Chondrocyte (in vitro differentiated cells): ENCODE results near the gene CCDC136. TPM values are rescaled to one million over a fixed set of nuclear protein-coding genes. Genes with fewer than 3 reads are reported as not detected.

Source experiments
- DNase-seq: peaks from one replicate; pipeline ENCODE4 v3.0.0; 2021; ENCODE audit warnings: mixed read lengths, low spot score
- H3K27ac Mint-ChIP-seq: one replicate; pipeline ENCODE4 v1.8.0; 2021; ENCODE audit warnings: mild to moderate bottlenecking, moderate library complexity, mixed read lengths; ENCODE audit not compliant: unreplicated experiment
- H3K27me3 Mint-ChIP-seq: 2 replicates; pipeline ENCODE4 v1.8.0; 2021; ENCODE audit warnings: low read depth, mixed read lengths
- H3K36me3 Mint-ChIP-seq: 2 replicates; pipeline ENCODE4 v1.8.0; 2021; ENCODE audit warnings: low read depth, mixed read lengths
- H3K4me1 Mint-ChIP-seq: 2 replicates; pipeline ENCODE4 v1.8.0; 2021; ENCODE audit warnings: low read depth, mild to moderate bottlenecking, mixed read lengths
- H3K4me3 Mint-ChIP-seq: one replicate; pipeline ENCODE4 v1.8.0; 2021; ENCODE audit warnings: mild to moderate bottlenecking, moderate library complexity, mixed read lengths; ENCODE audit not compliant: unreplicated experiment
- H3K9me3 Mint-ChIP-seq: 2 replicates; pipeline ENCODE4 v1.8.0; 2021; ENCODE audit warnings: low read depth, mixed read lengths
- CTCF ChIP-seq: fragments of 200-600 bp; sonication (generic); IDR thresholded peaks from 2 replicates; pipeline ENCODE4 v1.5.0; 2021; ENCODE audit warnings: antibody characterized with exemption, mild to moderate bottlenecking, moderate library complexity
- total RNA-seq: library from RNA; stranded (reverse); gene quantifications from 3 replicates; pipeline ENCODE4 v1.2.1, GENCODE V29; 2021

Gene CCDC136
- total RNA-seq, 1 donor from 2014 or later = 8.5 TPM

GRCh38 chr7:128826512-128826911 is 34.7 kb downstream of the CCDC136 start:
- Mint-ChIP-seq H3K4me1 (peaks cover 38% of the 10 kb centered on the region), H3K27me3 (no peaks in the 10 kb centered on the region), H3K36me3 (no peaks in the 10 kb centered on the region), H3K27ac (peak overlapping the region; percentile 98), H3K4me3 (no peak overlapping the region), H3K9me3 (no peaks in the 10 kb centered on the region)
- no peak for TF ChIP-seq CTCF
- DNase-seq = no peak

GRCh38 chr7:128826916-128827247 is 35.1 kb downstream of the CCDC136 start:
- DNase-seq = no peak
- no peak for TF ChIP-seq CTCF
- H3K9me3 Mint-ChIP-seq = no peaks in the 10 kb centered on the region
- H3K36me3 Mint-ChIP-seq = no peaks in the 10 kb centered on the region
- no peak overlapping the region for H3K4me3 Mint-ChIP-seq
- no peaks in the 10 kb centered on the region for H3K27me3 Mint-ChIP-seq
- H3K4me1 Mint-ChIP-seq = peaks cover 42% of the 10 kb centered on the region
- peak overlapping the region; percentile 98 for H3K27ac Mint-ChIP-seq

DNA sequence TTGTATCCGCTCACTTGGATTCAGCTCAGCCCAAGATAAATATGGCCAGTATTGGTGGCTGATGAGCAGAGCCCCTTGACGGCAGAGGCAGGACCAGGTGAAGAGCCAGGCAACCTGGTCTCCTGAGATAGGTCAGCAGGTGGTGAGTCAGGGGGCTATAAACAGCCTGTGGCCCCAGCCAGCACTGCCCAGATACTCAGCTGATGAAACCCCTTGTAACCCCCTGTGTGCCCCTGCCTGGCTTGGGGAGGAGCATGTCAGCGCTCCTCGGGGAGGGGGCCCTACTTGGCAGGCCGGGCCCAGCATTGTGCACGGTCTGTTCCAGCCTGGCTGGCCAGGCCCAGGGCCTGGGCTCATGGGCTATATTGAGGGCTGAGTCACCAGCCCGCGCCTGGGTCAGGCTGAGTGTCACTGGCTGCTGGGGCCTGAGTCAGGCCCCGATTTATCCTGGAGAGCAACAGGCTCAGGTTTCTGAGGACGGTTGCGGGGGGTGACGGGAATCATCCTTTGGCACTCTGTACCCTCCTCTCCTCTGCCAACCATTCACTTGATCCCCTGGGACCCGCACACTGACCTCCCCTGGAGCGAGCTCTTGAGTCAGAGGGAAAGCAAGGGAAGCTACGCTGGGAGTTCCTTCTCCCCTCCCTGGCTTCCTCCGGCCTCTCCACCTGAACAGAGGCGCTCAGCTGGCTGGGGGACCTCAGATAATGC is 35.6 kb downstream of the CCDC136 start:
- H3K27ac Mint-ChIP-seq = peak overlapping the region; percentile 98
- H3K36me3 Mint-ChIP-seq = no peaks in the 10 kb centered on the region
- no peaks in the 10 kb centered on the region for H3K27me3 Mint-ChIP-seq
- H3K4me3 Mint-ChIP-seq = peak overlapping the region; percentile 15
- TF ChIP-seq CTCF = no peak
- peak; percentile 84 for DNase-seq
- H3K4me1 Mint-ChIP-seq = peaks cover 46% of the 10 kb centered on the region
- no peaks in the 10 kb centered on the region for H3K9me3 Mint-ChIP-seq

DNA sequence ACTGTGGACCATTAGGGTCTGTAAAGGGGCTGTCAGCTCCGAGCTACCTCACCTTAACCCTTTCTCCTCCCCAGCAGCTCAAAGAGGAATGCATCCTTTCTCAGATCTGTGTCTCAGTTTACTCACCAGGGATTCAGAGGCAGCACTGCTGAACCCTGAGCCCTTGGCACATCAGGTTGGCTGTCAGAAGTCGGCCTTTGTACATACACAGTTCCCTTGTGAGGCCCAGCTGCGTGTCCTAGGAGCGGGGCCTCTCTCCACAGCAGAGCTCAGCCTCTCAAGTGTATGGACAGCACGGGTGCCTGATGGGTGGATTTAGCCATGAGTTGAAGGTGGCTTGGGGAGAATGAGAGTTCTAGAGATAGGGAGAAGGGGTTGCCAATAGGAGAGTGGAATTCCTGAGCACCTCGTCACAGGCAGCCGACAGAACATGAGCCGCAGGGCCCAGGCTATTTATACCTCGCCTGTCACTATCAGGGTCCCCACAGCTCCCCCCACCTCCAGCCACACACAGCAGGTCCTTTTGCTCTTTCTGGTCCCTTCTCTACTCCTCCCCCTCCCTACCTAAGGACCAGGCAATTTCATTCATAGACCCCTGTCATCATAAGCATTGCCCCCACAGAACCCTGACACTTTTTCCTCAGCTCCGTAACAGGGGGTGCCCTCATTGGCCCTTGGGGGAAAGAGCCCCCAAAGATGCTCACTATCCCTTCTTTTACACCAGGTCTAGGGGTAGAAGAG is 36.4 kb downstream of the CCDC136 start:
- peaks cover 52% of the 10 kb centered on the region for H3K4me1 Mint-ChIP-seq
- H3K9me3 Mint-ChIP-seq = no peaks in the 10 kb centered on the region
- no peak for TF ChIP-seq CTCF
- H3K27ac Mint-ChIP-seq = peak overlapping the region; percentile 98
- no peaks in the 10 kb centered on the region for H3K27me3 Mint-ChIP-seq
- H3K4me3 Mint-ChIP-seq = peak overlapping the region; percentile 15
- H3K36me3 Mint-ChIP-seq = no peaks in the 10 kb centered on the region
- no peak for DNase-seq

DNA sequence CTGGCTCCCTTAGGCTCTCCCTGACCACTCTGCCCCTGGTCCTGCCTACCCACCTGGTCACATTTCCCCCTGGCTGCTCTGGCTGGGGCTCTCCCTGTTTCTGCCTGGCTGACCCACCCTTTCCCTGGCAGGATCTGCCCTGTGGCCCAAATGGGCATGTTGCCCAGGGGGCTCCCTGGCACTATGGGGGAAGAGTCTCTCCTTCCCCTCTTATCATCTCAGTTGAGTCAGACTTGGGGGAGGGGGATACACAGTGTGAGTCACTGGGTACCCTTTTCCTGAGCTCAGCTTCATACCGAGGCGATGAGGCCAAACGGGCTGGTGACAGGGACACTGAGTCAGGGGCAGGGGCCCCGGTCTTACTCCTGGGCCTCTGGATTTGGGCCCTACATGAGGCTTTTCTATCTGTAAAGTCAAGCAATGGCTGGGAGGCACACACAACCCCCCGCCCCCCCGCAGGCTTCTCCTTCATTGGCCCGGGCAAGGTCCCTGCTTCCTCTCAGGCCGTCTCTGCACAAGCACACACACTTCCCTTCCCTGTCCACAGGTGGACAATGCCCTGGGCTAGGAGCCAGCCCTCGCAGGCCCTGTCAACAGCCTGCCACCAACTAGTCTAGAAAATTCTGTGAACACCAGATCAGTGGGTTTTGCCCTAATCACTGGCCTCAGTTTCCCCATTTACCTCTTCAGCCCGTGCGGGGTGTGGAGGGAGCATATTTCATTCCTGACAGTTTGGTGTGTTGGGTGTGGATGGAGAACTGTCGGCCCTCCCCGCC is 37.8 kb downstream of the CCDC136 start:
- Mint-ChIP-seq H3K4me3 (peak overlapping the region; percentile 61), H3K27me3 (no peaks in the 10 kb centered on the region), H3K4me1 (peaks cover 67% of the 10 kb centered on the region), H3K36me3 (no peaks in the 10 kb centered on the region), H3K9me3 (no peaks in the 10 kb centered on the region), H3K27ac (peak overlapping the region; percentile 90)
- TF ChIP-seq CTCF = no peak
- DNase-seq = no peak
